Upper lobe of right lung (tissue), 1 donor: ENCODE measurements around the gene FAM114A2. TPM values are rescaled to one million over a fixed set of nuclear protein-coding genes. Genes with fewer than 3 reads are reported as not detected.

Experiments
- ATAC-seq: fragments of 200-7000 bp; cut with Tn5 transposase; one replicate; pipeline ENCODE4 v1.9.1; 2020; ENCODE audit warnings: mild to moderate bottlenecking, moderate library complexity
- DNase-seq: peaks from one replicate; pipeline ENCODE4 v3.0.0-alpha.2; 2020
- H3K27ac ChIP-seq: fragments of 200-600 bp; one replicate; pipeline ENCODE4 v1.8.0; 2022
- H3K27me3 ChIP-seq: fragments of 200-600 bp; one replicate; pipeline ENCODE4 v1.8.0; 2022; ENCODE audit warnings: mild to moderate bottlenecking
- H3K36me3 ChIP-seq: fragments of 200-600 bp; one replicate; pipeline ENCODE4 v1.8.0; 2022
- H3K4me1 ChIP-seq: fragments of 200-600 bp; one replicate; pipeline ENCODE4 v1.8.0; 2022
- H3K4me3 ChIP-seq: fragments of 200-600 bp; one replicate; pipeline ENCODE4 v1.8.0; 2022; ENCODE audit warnings: mild to moderate bottlenecking
- H3K9me3 ChIP-seq: fragments of 200-600 bp; one replicate; pipeline ENCODE4 v1.8.0; 2022
- intact Hi-C: fragments of 100-400 bp; cut with DNase I; formaldehyde crosslinking; loops from one replicate; pipeline ENCODE4 v1.11.0; 2022
- total RNA-seq: library from RNA; stranded (reverse); fragmentation: NEBNext Ultra II Directional; extraction: Animal tissue kit (Norgen Biotek cat#: 25700); gene quantifications from one replicate; pipeline ENCODE4 v1.2.1, GENCODE V29; 2021
- TF ChIP-seq, protein P1 (sequence below): fragments of 200-600 bp; IDR thresholded peaks from one replicate; pipeline ENCODE4 v1.8.0; 2022; ENCODE audit warnings: antibody characterized with exemption
- donor health status: DM: no; HTN: yes; CAD: no; lungs with severe emphysema.

The FAM114A2 gene
- total RNA-seq, 1 donor from 2014 or later, result 37.4 TPM

- no peak overlapping the region for H3K27ac ChIP-seq
- TF ChIP-seq, protein P1, sequence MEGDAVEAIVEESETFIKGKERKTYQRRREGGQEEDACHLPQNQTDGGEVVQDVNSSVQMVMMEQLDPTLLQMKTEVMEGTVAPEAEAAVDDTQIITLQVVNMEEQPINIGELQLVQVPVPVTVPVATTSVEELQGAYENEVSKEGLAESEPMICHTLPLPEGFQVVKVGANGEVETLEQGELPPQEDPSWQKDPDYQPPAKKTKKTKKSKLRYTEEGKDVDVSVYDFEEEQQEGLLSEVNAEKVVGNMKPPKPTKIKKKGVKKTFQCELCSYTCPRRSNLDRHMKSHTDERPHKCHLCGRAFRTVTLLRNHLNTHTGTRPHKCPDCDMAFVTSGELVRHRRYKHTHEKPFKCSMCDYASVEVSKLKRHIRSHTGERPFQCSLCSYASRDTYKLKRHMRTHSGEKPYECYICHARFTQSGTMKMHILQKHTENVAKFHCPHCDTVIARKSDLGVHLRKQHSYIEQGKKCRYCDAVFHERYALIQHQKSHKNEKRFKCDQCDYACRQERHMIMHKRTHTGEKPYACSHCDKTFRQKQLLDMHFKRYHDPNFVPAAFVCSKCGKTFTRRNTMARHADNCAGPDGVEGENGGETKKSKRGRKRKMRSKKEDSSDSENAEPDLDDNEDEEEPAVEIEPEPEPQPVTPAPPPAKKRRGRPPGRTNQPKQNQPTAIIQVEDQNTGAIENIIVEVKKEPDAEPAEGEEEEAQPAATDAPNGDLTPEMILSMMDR, result no peak
- no peak for ATAC-seq
- DNase-seq, result no peak
- no peak overlapping the region for H3K4me3 ChIP-seq
- H3K27me3 ChIP-seq, result no peaks in the 10 kb centered on the region
- no peaks in the 10 kb centered on the region for H3K9me3 ChIP-seq
- no peaks in the 10 kb centered on the region for H3K4me1 ChIP-seq
- H3K36me3 ChIP-seq, result peaks cover 2% of the 10 kb centered on the region
- intact Hi-C loops, result no loop called here
Measured at GRCh38 chr5:154059039-154059430, 20.3 kb upstream of the FAM114A2 start.

DNA sequence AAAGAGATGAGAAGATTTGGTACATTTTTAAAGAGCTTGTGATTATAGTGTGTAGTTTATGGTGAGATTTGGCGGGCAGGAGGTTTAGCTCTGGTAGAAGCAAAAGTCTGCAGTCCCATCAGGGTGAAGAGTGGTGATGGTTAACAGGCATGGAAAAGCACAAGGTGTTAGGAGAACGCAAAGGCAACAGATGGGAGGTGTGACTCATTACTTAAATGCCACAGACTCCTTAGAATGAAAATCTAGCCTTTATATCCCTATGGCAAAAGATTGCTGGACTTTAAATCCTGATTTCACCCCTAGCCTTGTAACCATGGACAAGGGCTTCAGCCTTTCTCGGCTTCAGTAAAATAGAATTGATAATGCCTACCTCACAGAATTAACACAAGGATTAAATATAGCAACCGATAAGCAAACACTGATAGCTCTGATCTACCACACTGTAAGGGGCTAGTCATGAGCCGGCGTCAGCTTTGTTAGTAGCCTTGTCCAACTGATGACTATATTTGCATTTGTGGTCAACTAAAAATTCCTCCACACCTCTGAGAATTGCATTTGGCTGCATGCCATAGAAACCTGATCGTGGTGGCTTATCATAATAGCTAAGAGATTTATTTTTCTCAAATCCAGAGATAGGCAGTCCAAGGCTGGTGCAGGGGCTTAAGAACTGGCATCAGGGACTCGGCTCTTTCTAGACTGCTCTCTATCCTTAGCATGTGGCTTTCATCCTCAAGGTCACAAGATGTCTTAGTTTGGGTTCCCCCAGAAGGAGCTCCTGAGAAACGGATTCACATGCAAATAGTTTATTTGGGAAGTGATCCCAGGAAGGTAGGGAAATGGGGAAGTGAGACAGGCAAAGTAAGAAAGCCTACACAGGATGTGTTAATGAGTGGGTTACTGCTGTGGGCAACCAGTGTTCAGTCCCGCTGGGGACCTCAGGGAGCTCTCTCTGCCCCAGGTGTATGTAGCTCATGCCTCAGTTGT, 19.6 kb upstream of the FAM114A2 start:
- no peak for DNase-seq
- no peaks in the 10 kb centered on the region for H3K9me3 ChIP-seq
- TF ChIP-seq, protein P1, result no peak
- intact Hi-C loops, result no loop called here
- ATAC-seq, result peak; percentile 40
- no peak overlapping the region for H3K27ac ChIP-seq
- no peaks in the 10 kb centered on the region for H3K27me3 ChIP-seq
- H3K36me3 ChIP-seq, result peaks cover 9% of the 10 kb centered on the region
- no peaks in the 10 kb centered on the region for H3K4me1 ChIP-seq
- H3K4me3 ChIP-seq, result no peak overlapping the region

DNA sequence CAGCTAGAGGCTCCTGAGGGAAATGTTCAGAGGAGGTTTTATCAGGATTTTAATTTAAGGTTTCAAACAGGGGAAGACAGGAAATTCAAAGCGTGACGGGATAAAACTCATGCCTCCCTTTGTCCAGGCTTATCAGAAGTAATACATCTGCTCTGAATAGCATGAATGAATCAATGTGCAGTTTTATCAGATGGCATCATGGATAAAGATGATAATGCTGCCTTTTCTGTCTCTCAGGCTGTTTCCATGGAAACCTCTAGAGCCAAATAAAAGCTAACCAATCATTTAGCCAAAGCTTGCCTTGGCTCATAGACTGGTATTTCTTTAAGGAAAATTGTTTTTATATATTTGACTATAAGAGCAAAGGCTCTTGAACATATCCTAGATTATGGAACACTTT, 16.5 kb upstream of the FAM114A2 start:
- Histone ChIP-seq H3K4me1 (no peaks in the 10 kb centered on the region), H3K4me3 (no peak overlapping the region), H3K36me3 (peaks cover 31% of the 10 kb centered on the region), H3K27me3 (no peaks in the 10 kb centered on the region), H3K9me3 (no peaks in the 10 kb centered on the region), H3K27ac (no peak overlapping the region)
- no peak for DNase-seq
- ATAC-seq, result no peak
- TF ChIP-seq, protein P1, result no peak
- intact Hi-C loops, result no loop called here

GRCh38 chr5:154053468-154053867, 14.8 kb upstream of the FAM114A2 start:
- intact Hi-C loops, result no loop called here

GRCh38 chr5:154049636-154050035, 10.9 kb upstream of the FAM114A2 start:
- H3K4me3 ChIP-seq, result no peak overlapping the region
- H3K4me1 ChIP-seq, result no peaks in the 10 kb centered on the region
- H3K27ac ChIP-seq, result no peak overlapping the region
- H3K9me3 ChIP-seq, result no peaks in the 10 kb centered on the region
- peaks cover 39% of the 10 kb centered on the region for H3K36me3 ChIP-seq
- no peak for ATAC-seq
- intact Hi-C loops, result no loop called here
- DNase-seq, result no peak
- TF ChIP-seq, protein P1, result no peak
- H3K27me3 ChIP-seq, result no peaks in the 10 kb centered on the region

More at GRCh38 chr5:154053468-154053867, 14.8 kb upstream of the FAM114A2 start:
- TF ChIP-seq, protein P1, result no peak
- H3K4me1 ChIP-seq, result no peaks in the 10 kb centered on the region
- H3K4me3 ChIP-seq, result no peak overlapping the region
- H3K9me3 ChIP-seq, result no peaks in the 10 kb centered on the region
- no peak for ATAC-seq
- DNase-seq, result no peak
- peaks cover 39% of the 10 kb centered on the region for H3K36me3 ChIP-seq
- H3K27ac ChIP-seq, result no peak overlapping the region
- H3K27me3 ChIP-seq, result no peaks in the 10 kb centered on the region
